ENCODE measurements around the gene KRT78. TPM values are rescaled to one million over a fixed set of nuclear protein-coding genes. Genes with fewer than 3 reads are reported as not detected.

The KRT78 gene
- polyA plus RNA-seq, 3 donors, result not detected

DNA sequence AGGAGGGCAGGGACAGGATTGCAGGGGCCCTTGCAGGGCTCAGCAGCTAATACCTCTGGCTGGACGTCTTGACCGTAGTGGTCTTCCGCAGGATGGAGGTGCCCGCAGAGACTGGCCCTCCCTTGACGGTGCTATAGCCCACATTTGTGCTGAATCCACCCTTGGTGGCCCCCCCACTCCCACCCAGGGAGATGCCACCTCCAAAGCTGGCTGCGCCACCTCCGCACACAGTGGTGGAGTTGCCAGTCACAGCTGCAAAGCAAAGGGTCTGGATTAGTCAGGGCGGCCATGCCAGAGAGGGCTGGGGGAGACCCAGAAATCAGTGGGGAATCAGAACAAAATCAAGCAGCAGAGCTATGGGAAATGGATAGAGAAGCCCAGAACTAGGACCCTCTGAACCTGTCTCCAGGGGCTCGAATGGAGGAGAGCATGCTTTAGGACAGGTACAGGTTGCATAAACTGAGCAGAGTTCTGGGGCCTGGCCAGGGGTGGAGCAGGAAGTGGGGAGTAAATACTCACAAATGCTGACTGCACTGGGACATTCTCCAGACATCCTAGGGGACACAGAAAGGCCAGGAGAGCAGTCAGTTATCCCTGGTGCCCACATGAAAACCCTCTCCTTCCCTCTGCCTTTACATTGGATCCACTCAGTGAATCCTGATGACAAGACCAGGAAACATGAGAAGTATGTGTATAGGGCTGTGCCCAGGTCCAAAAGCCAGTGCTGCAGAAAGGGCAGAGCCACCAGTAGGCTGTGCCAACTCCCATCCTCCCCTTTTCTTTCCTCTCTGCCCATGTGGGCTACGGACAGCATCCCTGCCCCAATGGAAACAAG, 26.8 kb downstream of the KRT78 start:
- DNase-seq, result no peak
- no peaks in the 10 kb centered on the region for H3K36me3 ChIP-seq (replicated peaks in 1 of 2; ENCODE audit: control insufficient read depth in 1 of 2, insufficient read depth in 2 of 2, low read length in 2 of 2)
- H3K79me2 ChIP-seq (ENCODE audit: insufficient read depth, low read length), result no peaks in the 10 kb centered on the region
- no peak overlapping the region for H3K4me2 ChIP-seq (replicated peaks; ENCODE audit: extremely low read depth, low read length, poor library complexity, severe bottlenecking)
- H3K4me1 Mint-ChIP-seq, result no peaks in the 10 kb centered on the region
- H3K4me1 ChIP-seq (ENCODE audit: control insufficient read depth in 1 of 2, insufficient read depth in 2 of 2, low read length in 2 of 2), result no peaks in the 10 kb centered on the region
- H3K36me3 Mint-ChIP-seq, result no peaks in the 10 kb centered on the region
- WGBS (ENCODE audit: insufficient coverage), result 92% methylated on average over 8 of the region's 10 CpGs
- no peak overlapping the region for H3K27ac ChIP-seq (ENCODE audit: low read depth in 1 of 2, low read length in 2 of 2)
- TF ChIP-seq, protein P1, sequence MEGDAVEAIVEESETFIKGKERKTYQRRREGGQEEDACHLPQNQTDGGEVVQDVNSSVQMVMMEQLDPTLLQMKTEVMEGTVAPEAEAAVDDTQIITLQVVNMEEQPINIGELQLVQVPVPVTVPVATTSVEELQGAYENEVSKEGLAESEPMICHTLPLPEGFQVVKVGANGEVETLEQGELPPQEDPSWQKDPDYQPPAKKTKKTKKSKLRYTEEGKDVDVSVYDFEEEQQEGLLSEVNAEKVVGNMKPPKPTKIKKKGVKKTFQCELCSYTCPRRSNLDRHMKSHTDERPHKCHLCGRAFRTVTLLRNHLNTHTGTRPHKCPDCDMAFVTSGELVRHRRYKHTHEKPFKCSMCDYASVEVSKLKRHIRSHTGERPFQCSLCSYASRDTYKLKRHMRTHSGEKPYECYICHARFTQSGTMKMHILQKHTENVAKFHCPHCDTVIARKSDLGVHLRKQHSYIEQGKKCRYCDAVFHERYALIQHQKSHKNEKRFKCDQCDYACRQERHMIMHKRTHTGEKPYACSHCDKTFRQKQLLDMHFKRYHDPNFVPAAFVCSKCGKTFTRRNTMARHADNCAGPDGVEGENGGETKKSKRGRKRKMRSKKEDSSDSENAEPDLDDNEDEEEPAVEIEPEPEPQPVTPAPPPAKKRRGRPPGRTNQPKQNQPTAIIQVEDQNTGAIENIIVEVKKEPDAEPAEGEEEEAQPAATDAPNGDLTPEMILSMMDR (IDR thresholded peaks at IDR 0.05), result no peak
- no peak overlapping the region for H3K4me3 Mint-ChIP-seq
- intact Hi-C loops (cut with micrococcal nuclease), result no loop called here
- H2AFZ ChIP-seq (ENCODE audit: insufficient read depth, low read depth, low read length, poor library complexity, severe bottlenecking), result no peak overlapping the region
- no peaks in the 10 kb centered on the region for H4K20me1 ChIP-seq (ENCODE audit: insufficient read depth, low read length)
- H3K9me3 ChIP-seq (replicated peaks in 1 of 2; ENCODE audit: control insufficient read depth in 1 of 2, insufficient read depth in 1 of 2, low read length in 2 of 2), result no peaks in the 10 kb centered on the region
- H3K27me3 Mint-ChIP-seq (ENCODE audit: low read depth in 3 of 3), result peaks cover 3 to 7% (median 7%) of the 10 kb centered on the region in 3 donors
- H3K27me3 ChIP-seq (ENCODE audit: control insufficient read depth in 2 of 2, insufficient read depth in 2 of 2, low read length in 2 of 2), result no peaks in the 10 kb centered on the region
- H3K9ac ChIP-seq (ENCODE audit: insufficient read depth, low read length, poor library complexity, severe bottlenecking), result no peak overlapping the region
- no peak overlapping the region for H3K4me3 ChIP-seq (replicated peaks in 1 of 3; ENCODE audit: low read depth in 2 of 3, low read length in 3 of 3)
- no peak overlapping the region for H3K27ac Mint-ChIP-seq
- no peaks in the 10 kb centered on the region for H3K9me3 Mint-ChIP-seq

DNA sequence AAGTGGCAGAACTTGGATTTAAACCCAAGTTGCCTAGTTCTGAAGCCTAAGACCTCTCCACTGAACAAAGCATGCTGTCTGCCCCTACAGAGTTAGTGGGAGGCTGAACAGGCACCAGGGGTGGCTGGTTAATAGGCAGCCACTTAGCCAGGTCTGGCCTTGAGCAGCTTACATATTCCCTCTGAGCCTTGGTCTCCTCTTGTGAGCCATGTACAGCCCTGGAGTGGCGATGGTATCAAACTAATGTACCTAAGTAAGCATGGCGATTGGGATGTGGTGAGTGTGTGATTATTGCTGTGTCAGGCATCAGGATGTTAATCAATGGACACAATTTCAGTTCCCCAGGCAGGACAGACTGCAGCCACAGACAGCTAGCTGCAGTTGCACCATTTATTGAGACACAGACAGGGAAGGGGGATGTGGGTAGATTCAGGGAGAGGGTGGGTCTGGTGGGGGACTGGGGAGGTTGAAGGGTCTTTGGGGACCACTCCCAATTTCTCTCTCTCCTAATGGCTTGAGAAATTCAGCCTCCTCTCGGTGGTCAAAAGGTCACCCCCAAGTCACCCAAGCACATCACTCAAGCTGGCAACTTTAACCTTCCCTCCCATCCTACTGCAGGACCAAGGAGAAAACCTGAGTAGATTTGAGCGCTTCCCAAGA, 27.6 kb downstream of the KRT78 start:
- no peaks in the 10 kb centered on the region for H3K9me3 ChIP-seq (replicated peaks in 1 of 2; ENCODE audit: control insufficient read depth in 1 of 2, insufficient read depth in 1 of 2, low read length in 2 of 2)
- TF ChIP-seq, protein P1 (IDR thresholded peaks at IDR 0.05), result no peak
- no peaks in the 10 kb centered on the region for H3K27me3 ChIP-seq (ENCODE audit: control insufficient read depth in 2 of 2, insufficient read depth in 2 of 2, low read length in 2 of 2)
- H3K79me2 ChIP-seq (ENCODE audit: insufficient read depth, low read length), result no peaks in the 10 kb centered on the region
- H2AFZ ChIP-seq (ENCODE audit: insufficient read depth, low read depth, low read length, poor library complexity, severe bottlenecking), result no peak overlapping the region
- Mint-ChIP-seq H3K9me3 (no peaks in the 10 kb centered on the region), H3K27me3 (ENCODE audit: low read depth in 3 of 3) (peaks cover 3 to 9% (median 3%) of the 10 kb centered on the region in 3 donors), H3K4me1 (no peaks in the 10 kb centered on the region), H3K27ac (no peak overlapping the region), H3K36me3 (no peaks in the 10 kb centered on the region), H3K4me3 (no peak overlapping the region)
- no peaks in the 10 kb centered on the region for H3K36me3 ChIP-seq (replicated peaks in 1 of 2; ENCODE audit: control insufficient read depth in 1 of 2, insufficient read depth in 2 of 2, low read length in 2 of 2)
- H4K20me1 ChIP-seq (ENCODE audit: insufficient read depth, low read length), result no peaks in the 10 kb centered on the region
- intact Hi-C loops (cut with micrococcal nuclease), result no loop called here
- WGBS (ENCODE audit: insufficient coverage), result 55% methylated on average over 2 of the region's 4 CpGs
- no peak for DNase-seq
- no peak overlapping the region for H3K4me3 ChIP-seq (replicated peaks in 1 of 3; ENCODE audit: low read depth in 2 of 3, low read length in 3 of 3)
- no peak overlapping the region for H3K4me2 ChIP-seq (replicated peaks; ENCODE audit: extremely low read depth, low read length, poor library complexity, severe bottlenecking)
- H3K4me1 ChIP-seq (ENCODE audit: control insufficient read depth in 1 of 2, insufficient read depth in 2 of 2, low read length in 2 of 2), result no peaks in the 10 kb centered on the region
- H3K9ac ChIP-seq (ENCODE audit: insufficient read depth, low read length, poor library complexity, severe bottlenecking), result no peak overlapping the region
- no peak overlapping the region for H3K27ac ChIP-seq (ENCODE audit: low read depth in 1 of 2, low read length in 2 of 2)

Data from CD14-positive monocyte (primary cell).